ENCODE measurements around the gene ANK2. TPM values are rescaled to one million over a fixed set of nuclear protein-coding genes. Genes with fewer than 3 reads are reported as not detected.

The ANK2 gene
- total RNA-seq, 1 donor from 2014 or later: 1,513 TPM

- Mint-ChIP-seq H3K4me3 (ENCODE audit: unreplicated experiment) (peak overlapping the region; percentile 71), H3K27ac (ENCODE audit: unreplicated experiment) (peak overlapping the region; percentile 93), H3K36me3 (ENCODE audit: unreplicated experiment) (no peaks in the 10 kb centered on the region), H3K27me3 (ENCODE audit: unreplicated experiment) (peaks cover 7% of the 10 kb centered on the region), H3K4me1 (ENCODE audit: low read depth, unreplicated experiment) (peaks cover 79% of the 10 kb centered on the region), H3K9me3 (ENCODE audit: unreplicated experiment) (peaks cover 20% of the 10 kb centered on the region)
- TF ChIP-seq CTCF (IDR thresholded peaks at IDR 0.05; ENCODE audit: partially characterized antibody, unreplicated experiment): no peak
- no peak for DNase-seq
Measured at GRCh38 chr4:113008135-113008534, 41.3 kb upstream of the ANK2 start.

DNA sequence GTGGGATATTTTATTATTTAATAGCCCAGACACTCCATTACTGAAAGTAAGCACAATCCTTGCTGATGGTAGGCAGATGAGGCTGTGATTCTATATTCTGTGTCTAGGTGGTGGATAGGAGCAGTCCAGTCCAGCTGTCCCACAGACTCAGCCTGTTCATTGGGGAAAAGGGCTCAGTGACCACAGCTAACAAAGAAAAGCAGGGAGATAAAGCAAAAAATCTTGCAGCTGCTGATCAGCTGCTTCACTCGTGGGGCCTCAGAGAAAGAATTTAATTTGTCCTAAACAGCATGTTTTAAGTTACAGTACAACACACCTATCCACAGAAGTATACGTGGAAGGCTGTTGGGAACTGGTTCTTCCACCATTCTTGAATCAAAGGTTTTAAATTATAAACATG is 40.7 kb upstream of the ANK2 start:
- TF ChIP-seq CTCF (IDR thresholded peaks at IDR 0.05; ENCODE audit: partially characterized antibody, unreplicated experiment): no peak
- peaks cover 78% of the 10 kb centered on the region for H3K4me1 Mint-ChIP-seq (ENCODE audit: low read depth, unreplicated experiment)
- peak overlapping the region; percentile 71 for H3K4me3 Mint-ChIP-seq (ENCODE audit: unreplicated experiment)
- DNase-seq: peak; percentile 54
- H3K9me3 Mint-ChIP-seq (ENCODE audit: unreplicated experiment): peaks cover 20% of the 10 kb centered on the region
- H3K27me3 Mint-ChIP-seq (ENCODE audit: unreplicated experiment): peaks cover 7% of the 10 kb centered on the region
- no peaks in the 10 kb centered on the region for H3K36me3 Mint-ChIP-seq (ENCODE audit: unreplicated experiment)
- peak overlapping the region; percentile 93 for H3K27ac Mint-ChIP-seq (ENCODE audit: unreplicated experiment)

DNA sequence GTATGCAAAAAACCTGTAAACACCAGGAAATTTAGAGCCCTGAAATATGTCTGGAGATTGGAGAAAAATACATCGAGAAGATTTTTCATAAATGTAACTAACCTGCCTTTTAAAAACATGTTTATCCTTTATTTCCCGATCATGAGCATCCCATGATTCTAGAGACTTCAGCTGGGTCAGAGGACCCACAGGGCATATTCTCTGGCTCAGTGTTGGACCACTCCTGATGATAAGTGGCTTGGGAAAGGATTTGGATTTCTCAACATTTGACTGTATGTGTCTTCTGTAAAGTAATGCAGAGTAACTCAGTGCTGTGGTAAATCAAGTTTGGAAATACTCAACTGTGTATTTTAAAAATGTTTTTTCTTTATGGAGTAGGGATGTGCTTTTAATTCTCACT is 40.0 kb upstream of the ANK2 start:
- Mint-ChIP-seq H3K9me3 (ENCODE audit: unreplicated experiment) (peaks cover 21% of the 10 kb centered on the region), H3K36me3 (ENCODE audit: unreplicated experiment) (no peaks in the 10 kb centered on the region), H3K4me3 (ENCODE audit: unreplicated experiment) (peak overlapping the region; percentile 59), H3K27ac (ENCODE audit: unreplicated experiment) (peak overlapping the region; percentile 97), H3K27me3 (ENCODE audit: unreplicated experiment) (peaks cover 7% of the 10 kb centered on the region), H3K4me1 (ENCODE audit: low read depth, unreplicated experiment) (peaks cover 77% of the 10 kb centered on the region)
- DNase-seq: no peak
- TF ChIP-seq CTCF (IDR thresholded peaks at IDR 0.05; ENCODE audit: partially characterized antibody, unreplicated experiment): no peak

DNA sequence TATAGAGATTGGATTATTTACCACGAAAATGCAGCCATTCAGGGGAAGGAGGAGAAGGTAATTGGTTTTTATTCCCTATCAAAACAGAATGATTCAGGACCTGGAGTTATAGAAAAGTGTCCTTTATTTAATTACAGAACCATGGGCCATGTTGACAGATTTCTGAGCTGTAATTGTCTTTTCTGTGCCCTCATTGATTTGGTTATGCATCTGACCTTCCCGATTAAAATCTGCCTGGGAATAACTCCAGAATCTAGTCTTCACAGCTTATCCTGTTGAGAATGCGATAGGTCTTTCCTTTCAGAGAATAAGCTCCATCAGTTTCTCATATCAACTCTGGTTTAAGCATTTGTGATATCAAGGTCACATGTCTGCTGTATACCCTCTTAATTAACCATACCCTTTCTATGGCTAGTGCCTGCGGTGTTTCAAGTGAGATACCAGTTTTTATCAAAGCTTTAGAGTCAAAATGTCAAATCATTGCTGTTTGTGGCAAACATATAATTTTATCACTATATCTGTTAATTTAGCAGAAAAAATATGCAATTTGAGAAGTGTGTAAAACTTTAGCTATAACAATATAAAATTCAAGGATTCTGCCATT is 37.2 kb upstream of the ANK2 start:
- Mint-ChIP-seq H3K27me3 (ENCODE audit: unreplicated experiment) (peaks cover 2% of the 10 kb centered on the region), H3K27ac (ENCODE audit: unreplicated experiment) (peak overlapping the region; percentile 52), H3K36me3 (ENCODE audit: unreplicated experiment) (no peaks in the 10 kb centered on the region), H3K9me3 (ENCODE audit: unreplicated experiment) (peaks cover 17% of the 10 kb centered on the region), H3K4me1 (ENCODE audit: low read depth, unreplicated experiment) (peaks cover 58% of the 10 kb centered on the region), H3K4me3 (ENCODE audit: unreplicated experiment) (peak overlapping the region; percentile 31)
- no peak for DNase-seq
- no peak for TF ChIP-seq CTCF (IDR thresholded peaks at IDR 0.05; ENCODE audit: partially characterized antibody, unreplicated experiment)

GRCh38 chr4:113012786-113013185 is 36.7 kb upstream of the ANK2 start:
- no peak for TF ChIP-seq CTCF (IDR thresholded peaks at IDR 0.05; ENCODE audit: partially characterized antibody, unreplicated experiment)
- no peak for DNase-seq
- peaks cover 16% of the 10 kb centered on the region for H3K9me3 Mint-ChIP-seq (ENCODE audit: unreplicated experiment)

More at GRCh38 chr4:113012786-113013185, 36.7 kb upstream of the ANK2 start:
- Mint-ChIP-seq H3K27ac (ENCODE audit: unreplicated experiment) (no peak overlapping the region), H3K27me3 (ENCODE audit: unreplicated experiment) (no peaks in the 10 kb centered on the region), H3K4me1 (ENCODE audit: low read depth, unreplicated experiment) (peaks cover 53% of the 10 kb centered on the region), H3K36me3 (ENCODE audit: unreplicated experiment) (no peaks in the 10 kb centered on the region), H3K4me3 (ENCODE audit: unreplicated experiment) (no peak overlapping the region)

All from glutamatergic neuron (in vitro differentiated cells).